ENCODE data around the gene POC5.

Gene POC5

GRCh38 chr5:75651575-75652238 lies 65.5 kb downstream of the POC5 start:
- Histone ChIP-seq H3K9me3 (ENCODE audit: insufficient read depth, low read length) (no peaks in the 10 kb centered on the region), H3K27me3 (ENCODE audit: insufficient read depth, insufficient read length) (no peaks in the 10 kb centered on the region), H3K9ac (ENCODE audit: insufficient read length, low read depth) (no peak overlapping the region), H3K36me3 (ENCODE audit: insufficient read depth, insufficient read length, low read length) (no peaks in the 10 kb centered on the region), H3K4me3 (ENCODE audit: insufficient read length, low read depth) (no peak overlapping the region), H3K4me1 (ENCODE audit: insufficient read depth, insufficient read length) (peaks cover 3% of the 10 kb centered on the region)
- TF ChIP-seq SUZ12 (IDR thresholded peaks at IDR 0.05; ENCODE audit: extremely low read depth, insufficient read depth, insufficient read length) (no peak), ZNF274 (IDR thresholded peaks at IDR 0.05; ENCODE audit: low read depth, low read length) (no peak), YY1 (IDR thresholded peaks at IDR 0.05; ENCODE audit: insufficient read depth, insufficient read length) (no peak)
- DNase-seq (ENCODE audit: low read depth, low spot score), result no peak

GRCh38 chr5:75648712-75649111 lies 68.5 kb downstream of the POC5 start:
- TF ChIP-seq ZNF274 (IDR thresholded peaks at IDR 0.05; ENCODE audit: low read depth, low read length), result no peak
- no peak for TF ChIP-seq YY1 (IDR thresholded peaks at IDR 0.05; ENCODE audit: insufficient read depth, insufficient read length)
- no peak for TF ChIP-seq SUZ12 (IDR thresholded peaks at IDR 0.05; ENCODE audit: extremely low read depth, insufficient read depth, insufficient read length)
- H3K36me3 ChIP-seq (ENCODE audit: insufficient read depth, insufficient read length, low read length), result no peaks in the 10 kb centered on the region
- H3K4me3 ChIP-seq (ENCODE audit: insufficient read length, low read depth), result no peak overlapping the region
- no peaks in the 10 kb centered on the region for H3K9me3 ChIP-seq (ENCODE audit: insufficient read depth, low read length)
- no peak overlapping the region for H3K9ac ChIP-seq (ENCODE audit: insufficient read length, low read depth)
- DNase-seq (ENCODE audit: low read depth, low spot score), result no peak
- H3K4me1 ChIP-seq (ENCODE audit: insufficient read depth, insufficient read length), result no peaks in the 10 kb centered on the region
- no peaks in the 10 kb centered on the region for H3K27me3 ChIP-seq (ENCODE audit: insufficient read depth, insufficient read length)

- H3K9ac ChIP-seq (ENCODE audit: insufficient read length, low read depth), result no peak overlapping the region
- H3K36me3 ChIP-seq (ENCODE audit: insufficient read depth, insufficient read length, low read length), result no peaks in the 10 kb centered on the region
- no peaks in the 10 kb centered on the region for H3K4me1 ChIP-seq (ENCODE audit: insufficient read depth, insufficient read length)
- no peak for DNase-seq (ENCODE audit: low read depth, low spot score)
- H3K4me3 ChIP-seq (ENCODE audit: insufficient read length, low read depth), result no peak overlapping the region
- TF ChIP-seq ZNF274 (IDR thresholded peaks at IDR 0.05; ENCODE audit: low read depth, low read length) (no peak), YY1 (IDR thresholded peaks at IDR 0.05; ENCODE audit: insufficient read depth, insufficient read length) (no peak)
- H3K27me3 ChIP-seq (ENCODE audit: insufficient read depth, insufficient read length), result no peaks in the 10 kb centered on the region
- peaks cover 8% of the 10 kb centered on the region; the same call in 1 of the 2 replicates for H3K9me3 ChIP-seq (ENCODE audit: insufficient read depth, low read length)
Observed at GRCh38 chr5:75640826-75641225, 76.4 kb downstream of the POC5 start.

- Histone ChIP-seq H3K9ac (ENCODE audit: insufficient read length, low read depth) (no peak overlapping the region), H3K4me3 (ENCODE audit: insufficient read length, low read depth) (no peak overlapping the region), H3K4me1 (ENCODE audit: insufficient read depth, insufficient read length) (no peaks in the 10 kb centered on the region), H3K27me3 (ENCODE audit: insufficient read depth, insufficient read length) (no peaks in the 10 kb centered on the region), H3K36me3 (ENCODE audit: insufficient read depth, insufficient read length, low read length) (no peaks in the 10 kb centered on the region), H3K9me3 (ENCODE audit: insufficient read depth, low read length) (peaks cover 8% of the 10 kb centered on the region; the same call in 1 of the 2 replicates)
- no peak for TF ChIP-seq ZNF274 (IDR thresholded peaks at IDR 0.05; ENCODE audit: low read depth, low read length)
- TF ChIP-seq YY1 (IDR thresholded peaks at IDR 0.05; ENCODE audit: insufficient read depth, insufficient read length), result no peak
- no peak for TF ChIP-seq SUZ12 (IDR thresholded peaks at IDR 0.05; ENCODE audit: extremely low read depth, insufficient read depth, insufficient read length)
- DNase-seq (ENCODE audit: low read depth, low spot score), result no peak
Observed at GRCh38 chr5:75640395-75640794, 76.8 kb downstream of the POC5 start.

- Histone ChIP-seq H3K9ac (ENCODE audit: insufficient read length, low read depth) (no peak overlapping the region), H3K9me3 (ENCODE audit: insufficient read depth, low read length) (peaks cover 8% of the 10 kb centered on the region; the same call in 1 of the 2 replicates), H3K36me3 (ENCODE audit: insufficient read depth, insufficient read length, low read length) (no peaks in the 10 kb centered on the region), H3K4me3 (ENCODE audit: insufficient read length, low read depth) (no peak overlapping the region), H3K4me1 (ENCODE audit: insufficient read depth, insufficient read length) (no peaks in the 10 kb centered on the region), H3K27me3 (ENCODE audit: insufficient read depth, insufficient read length) (no peaks in the 10 kb centered on the region)
- no peak for DNase-seq (ENCODE audit: low read depth, low spot score)
- TF ChIP-seq ZNF274 (IDR thresholded peaks at IDR 0.05; ENCODE audit: low read depth, low read length) (no peak), SUZ12 (IDR thresholded peaks at IDR 0.05; ENCODE audit: extremely low read depth, insufficient read depth, insufficient read length) (no peak), YY1 (IDR thresholded peaks at IDR 0.05; ENCODE audit: insufficient read depth, insufficient read length) (no peak)
Observed at GRCh38 chr5:75639535-75640311, 77.5 kb downstream of the POC5 start.

- DNase-seq (ENCODE audit: low read depth, low spot score), result no peak
- H3K36me3 ChIP-seq (ENCODE audit: insufficient read depth, insufficient read length, low read length), result no peaks in the 10 kb centered on the region
- H3K9me3 ChIP-seq (ENCODE audit: insufficient read depth, low read length), result peaks cover 8% of the 10 kb centered on the region; the same call in 1 of the 2 replicates
- H3K9ac ChIP-seq (ENCODE audit: insufficient read length, low read depth), result no peak overlapping the region
- H3K4me1 ChIP-seq (ENCODE audit: insufficient read depth, insufficient read length), result no peaks in the 10 kb centered on the region
- H3K4me3 ChIP-seq (ENCODE audit: insufficient read length, low read depth), result no peak overlapping the region
- no peaks in the 10 kb centered on the region for H3K27me3 ChIP-seq (ENCODE audit: insufficient read depth, insufficient read length)
- TF ChIP-seq YY1 (IDR thresholded peaks at IDR 0.05; ENCODE audit: insufficient read depth, insufficient read length) (no peak), SUZ12 (IDR thresholded peaks at IDR 0.05; ENCODE audit: extremely low read depth, insufficient read depth, insufficient read length) (no peak), ZNF274 (IDR thresholded peaks at IDR 0.05; ENCODE audit: low read depth, low read length) (no peak)
Observed at GRCh38 chr5:75637949-75638348, 79.3 kb downstream of the POC5 start.

- Histone ChIP-seq H3K4me1 (ENCODE audit: insufficient read depth, insufficient read length) (no peaks in the 10 kb centered on the region), H3K9me3 (ENCODE audit: insufficient read depth, low read length) (no peaks in the 10 kb centered on the region), H3K36me3 (ENCODE audit: insufficient read depth, insufficient read length, low read length) (no peaks in the 10 kb centered on the region), H3K9ac (ENCODE audit: insufficient read length, low read depth) (no peak overlapping the region), H3K27me3 (ENCODE audit: insufficient read depth, insufficient read length) (no peaks in the 10 kb centered on the region), H3K4me3 (ENCODE audit: insufficient read length, low read depth) (no peak overlapping the region)
- TF ChIP-seq ZNF274 (IDR thresholded peaks at IDR 0.05; ENCODE audit: low read depth, low read length) (no peak), SUZ12 (IDR thresholded peaks at IDR 0.05; ENCODE audit: extremely low read depth, insufficient read depth, insufficient read length) (no peak), YY1 (IDR thresholded peaks at IDR 0.05; ENCODE audit: insufficient read depth, insufficient read length) (no peak)
- no peak for DNase-seq (ENCODE audit: low read depth, low spot score)
Observed at GRCh38 chr5:75632321-75632720, 84.9 kb downstream of the POC5 start.
